ENCODE results near the gene RNF123.

Gene RNF123

GRCh38 chr3:49663831-49664230 is 25.5 kb upstream of the RNF123 start:
- peaks cover 0 to 53% of the 10 kb centered on the region in 2 donors for H3K27me3 Mint-ChIP-seq
- no peaks in the 10 kb centered on the region for H3K36me3 Mint-ChIP-seq (ENCODE audit: insufficient read depth)
- DNase-seq (no peak), ATAC-seq (replicated peaks) (no peak)
- no peak overlapping the region for H3K4me3 Mint-ChIP-seq
- H3K4me1 Mint-ChIP-seq (ENCODE audit: low read depth in 2 of 2): no peaks in the 10 kb centered on the region
- no peak overlapping the region for H3K27ac Mint-ChIP-seq
- no peaks in the 10 kb centered on the region for H3K9me3 Mint-ChIP-seq

GRCh38 chr3:49664300-49664699 is 25.1 kb upstream of the RNF123 start:
- H3K4me1 Mint-ChIP-seq (ENCODE audit: low read depth in 2 of 2): no peaks in the 10 kb centered on the region
- no peaks in the 10 kb centered on the region for H3K36me3 Mint-ChIP-seq (ENCODE audit: insufficient read depth)
- DNase-seq (no peak), ATAC-seq (replicated peaks) (no peak)
- no peak overlapping the region for H3K27ac Mint-ChIP-seq
- no peak overlapping the region for H3K4me3 Mint-ChIP-seq
- H3K27me3 Mint-ChIP-seq: peaks cover 0 to 57% of the 10 kb centered on the region in 2 donors
- H3K9me3 Mint-ChIP-seq: no peaks in the 10 kb centered on the region

GRCh38 chr3:49665822-49666519 is 23.4 kb upstream of the RNF123 start:
- Mint-ChIP-seq H3K4me3 (no peak overlapping the region), H3K27me3 (peaks cover 0 to 57% of the 10 kb centered on the region in 2 donors), H3K36me3 (ENCODE audit: insufficient read depth) (no peaks in the 10 kb centered on the region), H3K4me1 (ENCODE audit: low read depth in 2 of 2) (no peaks in the 10 kb centered on the region), H3K27ac (no peak overlapping the region), H3K9me3 (no peaks in the 10 kb centered on the region)
- DNase-seq (no peak), ATAC-seq (replicated peaks) (no peak)

GRCh38 chr3:49666592-49666991 is 22.8 kb upstream of the RNF123 start:
- DNase-seq (no peak), ATAC-seq (replicated peaks) (no peak)
- no peaks in the 10 kb centered on the region for H3K36me3 Mint-ChIP-seq (ENCODE audit: insufficient read depth)
- H3K4me3 Mint-ChIP-seq: no peak overlapping the region
- no peaks in the 10 kb centered on the region for H3K4me1 Mint-ChIP-seq (ENCODE audit: low read depth in 2 of 2)
- H3K9me3 Mint-ChIP-seq: no peaks in the 10 kb centered on the region
- H3K27me3 Mint-ChIP-seq: peaks cover 0 to 50% of the 10 kb centered on the region in 2 donors
- H3K27ac Mint-ChIP-seq: no peak overlapping the region

- Mint-ChIP-seq H3K4me3 (no peak overlapping the region), H3K9me3 (no peaks in the 10 kb centered on the region), H3K27me3 (peaks cover 0 to 47% of the 10 kb centered on the region in 2 donors), H3K4me1 (ENCODE audit: low read depth in 2 of 2) (peaks cover 2 to 4% of the 10 kb centered on the region in 2 donors), H3K27ac (no peak overlapping the region), H3K36me3 (ENCODE audit: insufficient read depth) (peaks cover 2% of the 10 kb centered on the region)
- no peak for DNase-seq
- ATAC-seq (replicated peaks): no peak
Observed at GRCh38 chr3:49667701-49668413, 21.5 kb upstream of the RNF123 start.

GRCh38 chr3:49668414-49668797 is 21.0 kb upstream of the RNF123 start:
- no peak overlapping the region for H3K4me3 Mint-ChIP-seq
- H3K9me3 Mint-ChIP-seq: no peaks in the 10 kb centered on the region
- H3K27me3 Mint-ChIP-seq: peaks cover 0 to 47% of the 10 kb centered on the region in 2 donors

GRCh38 chr3:49668861-49669260 is 20.5 kb upstream of the RNF123 start:
- DNase-seq: no peak
- no peak overlapping the region for H3K27ac Mint-ChIP-seq

More at GRCh38 chr3:49668414-49668797, 21.0 kb upstream of the RNF123 start:
- peaks cover 5% of the 10 kb centered on the region for H3K36me3 Mint-ChIP-seq (ENCODE audit: insufficient read depth)
- H3K4me1 Mint-ChIP-seq (ENCODE audit: low read depth in 2 of 2): peaks cover 4% of the 10 kb centered on the region in 2 donors
- DNase-seq (no peak), ATAC-seq (replicated peaks) (no peak)
- no peak overlapping the region for H3K27ac Mint-ChIP-seq

GRCh38 chr3:49669352-49669751 is 20.0 kb upstream of the RNF123 start:
- Mint-ChIP-seq H3K27ac (no peak overlapping the region), H3K27me3 (peaks cover 0 to 46% of the 10 kb centered on the region in 2 donors), H3K4me3 (no peak overlapping the region), H3K9me3 (no peaks in the 10 kb centered on the region), H3K4me1 (ENCODE audit: low read depth in 2 of 2) (peaks cover 4 to 6% of the 10 kb centered on the region in 2 donors), H3K36me3 (ENCODE audit: insufficient read depth) (peaks cover 9% of the 10 kb centered on the region)
- ATAC-seq (replicated peaks): no peak
- no peak for DNase-seq

More at GRCh38 chr3:49668861-49669260, 20.5 kb upstream of the RNF123 start:
- H3K36me3 Mint-ChIP-seq (ENCODE audit: insufficient read depth): peaks cover 9% of the 10 kb centered on the region
- peaks cover 0 to 47% of the 10 kb centered on the region in 2 donors for H3K27me3 Mint-ChIP-seq
- no peaks in the 10 kb centered on the region for H3K9me3 Mint-ChIP-seq
- H3K4me1 Mint-ChIP-seq (ENCODE audit: low read depth in 2 of 2): peaks cover 4 to 6% of the 10 kb centered on the region in 2 donors
- ATAC-seq (replicated peaks): no peak
- H3K4me3 Mint-ChIP-seq: no peak overlapping the region

GRCh38 chr3:49670940-49671290 is 18.4 kb upstream of the RNF123 start:
- no peak overlapping the region for H3K4me3 Mint-ChIP-seq
- peaks cover 14 to 16% of the 10 kb centered on the region in 2 donors for H3K4me1 Mint-ChIP-seq (ENCODE audit: low read depth in 2 of 2)
- H3K27ac Mint-ChIP-seq: no peak overlapping the region
- peaks cover 0 to 31% of the 10 kb centered on the region in 2 donors for H3K27me3 Mint-ChIP-seq
- H3K36me3 Mint-ChIP-seq (ENCODE audit: insufficient read depth): peaks cover 12% of the 10 kb centered on the region
- ATAC-seq (replicated peaks) (no peak), DNase-seq (no peak)
- H3K9me3 Mint-ChIP-seq: no peaks in the 10 kb centered on the region

- DNase-seq: peak; percentile 58 to 66 (median 65)
- Mint-ChIP-seq H3K4me3 (peak overlapping the region in 1 of 2 donors; percentile 40), H3K9me3 (no peaks in the 10 kb centered on the region), H3K4me1 (ENCODE audit: low read depth in 2 of 2) (peaks cover 17% of the 10 kb centered on the region in 2 donors), H3K27ac (no peak overlapping the region), H3K27me3 (peaks cover 0 to 24% of the 10 kb centered on the region in 2 donors), H3K36me3 (ENCODE audit: insufficient read depth) (peaks cover 12% of the 10 kb centered on the region)
- ATAC-seq (replicated peaks): no peak
Observed at GRCh38 chr3:49671291-49672288, 17.8 kb upstream of the RNF123 start.

- peaks cover 19 to 21% of the 10 kb centered on the region in 2 donors for H3K4me1 Mint-ChIP-seq (ENCODE audit: low read depth in 2 of 2)
- DNase-seq: peak in 1 of 3 experiments; percentile 17
- no peaks in the 10 kb centered on the region for H3K9me3 Mint-ChIP-seq
- H3K4me3 Mint-ChIP-seq: peak overlapping the region; percentile 81 to 87
- peaks cover 0 to 11% of the 10 kb centered on the region in 2 donors for H3K27me3 Mint-ChIP-seq
- H3K36me3 Mint-ChIP-seq (ENCODE audit: insufficient read depth): peaks cover 17% of the 10 kb centered on the region
- no peak for ATAC-seq (replicated peaks)
- peak overlapping the region; percentile 93 to 95 for H3K27ac Mint-ChIP-seq
Observed at GRCh38 chr3:49673121-49673714, 16.1 kb upstream of the RNF123 start.

GRCh38 chr3:49673715-49674496 is 15.5 kb upstream of the RNF123 start, which contains the start of gene APEH:
APEH (plus strand) TSS chr3:49674351; CDS start chr3:49674402, 51 bp downstream.
- Mint-ChIP-seq H3K4me1 (ENCODE audit: low read depth in 2 of 2) (peaks cover 19 to 21% of the 10 kb centered on the region in 2 donors), H3K36me3 (ENCODE audit: insufficient read depth) (peaks cover 17% of the 10 kb centered on the region), H3K4me3 (peak within 1 kb of the TSS; percentile 81 to 87), H3K9me3 (no peaks in the 10 kb centered on the region), H3K27me3 (peaks cover 0 to 4% of the 10 kb centered on the region in 2 donors), H3K27ac (peak within 1 kb of the TSS; percentile 93 to 95)
- ATAC-seq (replicated peaks) (peak; percentile 83), DNase-seq (peak; percentile 95 to 97 (median 97))

All from effector memory CD8-positive, alpha-beta T cell (primary cell).